Activated CD4-positive, alpha-beta T cell treated with anti-CD3 and anti-CD28 coated beads, Interleukin-2, Interleukin-4, amounts not matched to agents 100 ng/mL and 50 ng/mL, durations not matched to agents 16 hours and 8 hours (primary cell): Measurements from ENCODE around the gene CASP9.

Experiments
- DNase-seq: peaks from one replicate; pipeline ENCODE4 v3.0.0-alpha.2; 2020; ENCODE audit warnings: low spot score

CASP9 gene

GRCh38 chr1:15524021-15524282, at the start of gene CASP9:
TSS of gene CASP9 (minus strand) at chr1:15524215. CDS start at chr1:15524200, 15 bp downstream.
- DNase-seq: no peak

GRCh38 chr1:15573477-15573876, 49.5 kb upstream of the CASP9 start:
- DNase-seq: no peak

- DNase-seq: no peak
These were observed 47.3 kb upstream of the CASP9 start for GRCh38 chr1:15571266-15571665.

- DNase-seq: no peak
These were observed 46.8 kb upstream of the CASP9 start for GRCh38 chr1:15570861-15571260.

DNA sequence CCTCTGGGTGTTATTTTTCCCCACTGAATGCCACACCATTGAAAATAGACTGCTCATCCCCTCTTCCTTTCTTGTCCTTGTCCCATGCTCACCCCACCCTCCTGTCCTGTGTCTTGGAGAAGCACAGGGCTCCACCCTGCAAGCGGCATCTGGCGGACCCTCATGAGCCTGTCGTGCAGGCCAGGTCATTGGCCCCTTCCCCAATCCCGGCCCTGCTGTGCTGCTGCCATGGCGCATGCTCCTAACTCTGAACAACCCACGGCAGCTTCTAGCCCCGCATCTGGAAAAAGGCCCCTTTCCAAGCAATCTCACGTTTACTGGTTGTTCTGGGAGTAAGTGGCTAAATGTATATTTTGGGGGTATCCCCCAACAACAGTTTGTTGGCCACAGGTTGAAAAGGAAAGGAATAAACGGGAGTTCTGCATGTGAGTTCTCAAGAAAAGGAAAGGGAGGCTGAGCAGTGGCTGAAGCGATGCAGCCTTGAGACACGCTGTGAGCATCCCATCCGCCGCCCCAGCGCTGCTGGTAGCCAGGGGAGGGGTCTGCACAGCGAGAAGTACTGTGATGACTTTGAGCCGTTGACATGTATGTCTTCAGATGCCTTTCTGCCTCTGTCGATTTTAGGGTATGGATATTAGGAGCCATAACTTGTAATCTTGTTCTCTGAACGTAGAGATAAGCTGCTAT, 44.5 kb upstream of the CASP9 start:
- no peak for DNase-seq

GRCh38 chr1:15559189-15559810, 35.3 kb upstream of the CASP9 start:
- DNase-seq: no peak

DNA sequence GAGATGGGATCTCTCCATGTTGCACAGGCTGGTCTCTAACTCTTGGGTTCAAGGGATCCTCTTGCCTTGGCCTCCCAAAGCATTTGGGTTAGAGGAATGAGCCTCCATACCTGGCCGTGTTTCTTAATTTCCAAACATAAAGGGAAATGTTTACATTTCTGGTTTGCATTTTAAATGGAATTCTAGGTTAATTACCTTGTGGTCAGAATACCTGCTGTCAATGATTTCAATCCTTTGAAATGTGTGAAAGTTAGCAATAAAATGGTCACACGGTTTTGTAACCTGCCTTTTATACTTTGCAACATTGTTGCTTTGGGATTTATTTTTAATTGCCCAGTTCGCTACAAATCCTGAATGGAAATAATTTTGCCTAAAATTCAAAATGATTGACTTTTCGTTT, 34.5 kb upstream of the CASP9 start:
- DNase-seq: no peak

GRCh38 chr1:15557594-15557993, 33.6 kb upstream of the CASP9 start:
- no peak for DNase-seq

GRCh38 chr1:15557008-15557407, 33.0 kb upstream of the CASP9 start:
- DNase-seq: no peak

- no peak for DNase-seq
These were observed 26.6 kb upstream of the CASP9 start for GRCh38 chr1:15550573-15550972.

DNA sequence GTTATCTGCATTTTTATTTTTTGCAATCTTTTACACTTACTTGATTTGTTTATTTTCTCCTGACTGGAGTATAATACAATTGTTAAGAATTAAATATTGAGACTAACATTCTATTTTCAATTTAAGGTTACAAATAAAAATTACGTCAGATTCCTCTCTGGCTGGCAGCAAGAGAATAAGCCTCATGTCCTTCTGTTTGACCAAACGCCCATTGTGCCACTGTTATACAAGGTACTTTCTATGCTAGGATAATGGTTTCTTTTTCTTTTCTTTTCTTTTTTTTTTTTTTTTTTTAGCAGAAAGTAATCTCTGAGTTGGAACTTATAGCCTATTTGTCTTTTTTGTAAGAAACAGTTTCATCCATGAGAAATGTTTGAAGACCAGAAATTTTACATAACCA, 22.6 kb upstream of the CASP9 start:
- DNase-seq: no peak

DNA sequence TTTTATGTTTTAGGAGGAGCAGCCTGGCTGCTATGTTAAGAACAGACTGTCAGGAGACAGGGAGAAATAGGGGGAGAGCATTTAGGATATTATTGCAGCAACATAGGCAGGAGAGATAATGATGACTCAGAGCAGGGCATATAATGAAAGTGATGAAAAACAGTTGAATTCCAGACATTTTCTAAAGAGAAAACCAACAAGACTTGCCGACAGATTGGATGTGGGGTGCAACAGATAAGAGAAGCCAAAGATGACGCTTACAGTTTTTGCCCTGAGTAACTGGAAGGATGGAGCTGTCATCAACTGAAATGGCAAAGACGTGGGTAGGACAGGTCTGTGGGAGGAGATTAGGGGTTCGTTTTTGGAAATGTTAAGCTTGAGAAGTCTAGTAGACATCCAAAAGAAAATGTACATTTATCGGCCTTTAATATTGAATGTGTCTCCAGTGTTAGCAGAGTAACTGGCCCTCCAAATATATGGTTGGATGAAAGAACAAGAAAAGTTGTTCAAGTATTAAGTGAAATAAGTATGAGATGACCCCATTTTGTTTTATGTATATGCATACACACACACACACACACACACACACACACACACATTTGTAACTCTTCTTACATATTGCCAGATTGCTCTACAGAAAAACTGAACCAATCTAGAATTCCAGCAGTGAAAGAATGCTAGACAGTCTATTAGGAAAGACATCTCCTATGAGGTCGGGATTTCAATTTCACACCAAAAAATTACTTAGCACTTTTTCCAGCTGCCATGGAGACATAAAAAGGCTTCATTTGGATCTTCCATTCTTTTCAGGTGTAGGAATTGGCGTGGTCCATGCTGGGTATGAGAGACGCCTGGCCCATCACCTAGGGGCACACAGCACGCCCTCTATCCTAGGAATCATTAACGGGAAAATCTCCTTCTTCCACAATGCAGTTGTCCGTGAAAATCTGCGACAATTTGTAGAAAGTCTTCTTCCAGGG, 19.9 kb upstream of the CASP9 start:
- DNase-seq: no peak

DNA sequence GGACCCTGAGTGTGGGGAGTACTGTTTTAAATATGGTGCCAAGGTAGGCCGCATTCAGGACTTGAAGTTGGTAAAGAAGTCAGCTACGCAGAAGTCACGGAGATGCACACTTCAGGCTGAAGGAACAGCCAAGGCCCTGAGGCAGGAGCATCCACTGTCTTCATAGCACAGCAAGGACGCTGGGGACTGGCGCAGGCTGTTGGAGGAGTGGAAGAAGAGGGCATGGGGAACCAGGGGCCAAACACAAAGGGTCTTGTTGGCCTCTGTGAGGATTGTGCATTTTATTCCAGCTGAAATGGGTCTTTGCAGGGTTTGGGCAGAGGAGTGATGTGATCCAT, 19.2 kb upstream of the CASP9 start:
- no peak for DNase-seq

DNA sequence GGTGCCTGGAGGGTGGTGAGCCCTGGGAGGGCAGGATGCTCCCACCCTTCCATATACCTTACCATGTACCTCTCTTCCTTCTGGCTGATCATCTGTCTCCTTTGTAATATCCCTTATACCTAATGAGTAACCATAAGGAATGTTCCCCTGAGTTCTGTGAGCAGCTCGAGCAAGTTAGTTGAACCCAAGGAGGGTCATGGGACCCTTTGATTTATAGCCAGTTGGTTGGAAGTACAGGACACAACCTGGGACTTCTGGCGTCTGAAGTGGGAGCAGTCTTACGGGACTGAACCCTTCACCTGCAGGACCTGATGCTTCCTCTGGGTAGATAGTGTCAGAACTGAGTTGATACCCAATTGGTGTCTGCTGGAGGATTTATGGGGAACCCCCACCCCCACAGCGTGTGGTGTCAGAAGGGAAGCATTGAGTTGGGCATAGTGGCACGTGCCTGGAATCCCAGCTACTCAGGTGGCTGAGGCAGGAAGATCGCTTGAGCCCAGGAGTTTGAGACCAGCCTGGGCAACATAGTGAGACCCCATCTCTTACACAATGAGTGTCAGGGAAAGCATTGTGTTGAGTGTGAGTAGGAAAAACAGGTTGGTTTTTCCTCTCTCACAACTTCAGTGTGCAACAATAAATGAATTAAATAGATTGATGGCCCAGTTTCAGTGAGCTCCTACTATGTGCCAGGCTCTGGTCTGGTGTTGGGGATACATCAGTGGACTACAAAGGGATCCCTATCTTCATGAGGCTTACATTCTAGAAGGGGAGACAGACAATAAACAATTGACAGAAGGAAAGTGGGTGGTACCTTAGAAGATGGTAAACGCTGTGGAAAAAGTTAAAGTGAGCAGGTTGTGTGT, 18.6 kb upstream of the CASP9 start:
- DNase-seq: no peak

DNA sequence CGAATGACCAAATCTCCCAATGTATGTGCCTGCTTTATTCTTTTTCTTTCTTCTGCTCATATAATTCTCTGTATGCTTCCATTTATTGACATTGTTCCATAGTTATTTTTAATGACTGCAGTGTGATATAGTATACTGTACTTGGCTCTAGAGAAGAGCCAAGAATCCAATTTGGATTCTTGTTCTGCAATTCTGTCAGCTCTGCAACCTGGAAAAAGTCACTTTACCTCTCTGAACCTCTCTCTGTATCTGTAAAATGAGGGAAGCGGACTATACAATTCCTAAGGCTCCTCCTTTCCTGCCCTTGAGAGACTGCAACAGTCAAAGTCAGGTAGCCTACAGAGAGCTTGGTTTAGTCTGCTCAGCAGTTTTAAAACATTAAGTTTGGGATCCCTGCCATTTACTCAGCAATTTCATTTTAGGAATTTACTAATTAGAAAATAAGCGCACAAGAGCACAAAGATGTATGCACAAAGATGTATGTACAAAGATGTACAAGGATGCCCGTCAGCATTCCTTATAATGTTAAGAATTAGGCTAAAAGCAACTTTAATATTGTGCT, 17.3 kb upstream of the CASP9 start:
- DNase-seq: no peak

GRCh38 chr1:15540186-15540585, 16.2 kb upstream of the CASP9 start:
- no peak for DNase-seq

DNA sequence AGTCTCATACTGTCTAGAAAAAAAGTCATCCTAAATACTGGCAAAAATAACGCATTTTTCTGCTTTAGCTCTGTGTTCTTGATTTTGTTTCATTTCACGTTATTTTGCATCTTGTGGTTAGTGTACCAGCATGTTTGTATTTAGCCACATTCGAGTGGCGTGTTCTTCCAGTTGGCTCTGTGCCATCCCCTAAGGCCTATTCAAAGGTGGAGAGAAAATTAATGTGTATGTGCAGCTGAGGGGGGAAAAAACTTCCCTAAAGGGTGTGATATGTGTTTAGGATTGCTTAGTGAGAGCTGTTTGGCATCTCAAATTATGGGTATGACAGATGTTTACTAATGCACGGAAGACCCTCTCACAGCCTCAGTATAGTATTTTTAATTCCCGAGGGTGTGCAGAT, 14.8 kb upstream of the CASP9 start:
- no peak for DNase-seq

DNA sequence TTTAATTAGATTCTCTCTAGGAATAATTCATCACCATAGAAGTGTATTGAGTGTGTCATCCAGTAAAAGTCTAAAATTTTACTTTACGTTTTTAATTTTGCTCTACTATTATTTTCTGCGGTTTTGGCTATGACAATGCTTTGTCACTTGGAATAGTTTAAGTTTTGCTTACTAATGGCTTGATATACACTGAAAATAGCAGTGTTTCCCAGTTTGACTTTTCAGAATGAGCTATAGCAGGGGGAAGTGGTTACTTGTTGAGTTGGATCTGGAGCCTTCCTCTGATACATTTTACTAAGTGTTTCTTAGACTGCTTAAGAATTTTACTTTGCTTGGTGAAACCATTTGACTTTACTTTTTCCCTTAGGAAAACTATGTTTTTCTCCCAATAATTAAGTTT, 7.7 kb upstream of the CASP9 start:
- peak; percentile 47 for DNase-seq

- DNase-seq: no peak
These were observed 7.0 kb upstream of the CASP9 start for GRCh38 chr1:15531003-15531402.

- peak; percentile 100 for DNase-seq
These were observed 2.7 kb upstream of the CASP9 start, which contains the start of gene DNAJC16 for GRCh38 chr1:15526490-15527339. TSS of gene DNAJC16 (plus strand) at chr1:15526848. CDS start at chr1:15529106, 2,258 bp downstream.

DNA sequence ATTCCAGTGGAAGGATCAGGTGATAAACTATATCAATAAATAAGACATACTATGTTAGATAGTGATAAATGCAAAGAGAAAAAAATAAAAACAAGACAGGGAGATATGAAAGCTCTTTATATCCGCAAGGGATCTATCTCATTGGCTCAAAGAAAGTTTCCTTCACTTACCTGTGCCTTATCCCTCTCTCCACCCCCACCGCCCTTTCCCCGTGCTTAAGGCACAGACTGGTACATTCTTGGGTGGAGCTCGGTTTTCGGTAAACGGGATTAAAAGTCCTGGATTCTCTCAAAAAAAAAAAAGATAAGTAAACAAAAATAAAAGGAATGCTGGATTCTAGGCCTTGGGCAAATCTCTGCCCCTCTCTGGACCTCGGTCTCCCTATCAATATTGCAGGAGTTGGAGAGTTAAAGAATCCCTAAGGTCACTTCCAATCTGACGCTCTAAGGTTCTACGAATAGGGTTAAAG, 2.0 kb upstream of the CASP9 start:
- DNase-seq: no peak
